HCT116 (cell line): Measurements from ENCODE around the gene KCNQ4. TPM values are rescaled to one million over a fixed set of nuclear protein-coding genes. Genes with fewer than 3 reads are reported as not detected.

Experiments used
- ATAC-seq: fragments of 200-7000 bp; cut with Tn5 transposase; 2 replicates; pipeline ENCODE4 v1.9.1; 2020; ENCODE audit warnings: mild to moderate bottlenecking, moderate library complexity
- BruUV-seq: library from RNA; stranded (reverse); fragments of 400-500 nt; replicated peaks from 2 replicates; lab custom pipeline; 2021; lab: Mats Ljungman, UMichigan
- CTCF ChIA-PET: fragments of 300-600 bp; sonication (Branson Sonifier 250); formaldehyde crosslinking; loops from one replicate; lab custom pipeline; 2021; ENCODE audit warnings: antibody characterized with exemption; lab: Charles Lee
- POLR2A ChIA-PET: fragments of 300-600, 350-600 bp; sonication (Branson Sonifier 250); formaldehyde crosslinking; loops from one replicate; lab custom pipeline; 2021; ENCODE audit warnings: antibody characterized with exemption; lab: Charles Lee
- RAD21 ChIA-PET, 2 experiments: fragments of 300-600 bp; sonication (Branson Sonifier 250); formaldehyde crosslinking; loops; one replicate each; lab custom pipeline; 2023; ENCODE audit warnings: low total read pairs in 2 of 2; ENCODE audit not compliant: uncharacterized antibody in 2 of 2, unreplicated experiment in 2 of 2, low non-redundant PET in 1 of 2; lab: Charles Lee
- DNase-seq: peaks from one replicate; pipeline ENCODE4 v3.0.0-alpha.2; 2010; ENCODE audit warnings: low read depth, low spot score
- H2AFZ ChIP-seq: fragments of 200-600 bp; shearing (Covaris generic), sonication (generic); 2 replicates; pipeline ENCODE4 v1.6.1; 2017; ENCODE audit warnings: low read depth, mixed run types, mixed read lengths, antibody characterized with exemption, low read length; ENCODE audit not compliant: poor library complexity, severe bottlenecking
- H3K27ac ChIP-seq: 2 replicates; pipeline ENCODE4 v1.5.1; 2012; ENCODE audit warnings: low read depth, low read length
- H3K27me3 ChIP-seq: fragments of 200-600 bp; sonication (generic); 2 replicates; pipeline ENCODE4 v1.6.1; 2016; ENCODE audit warnings: mixed run types, low read length, mixed read lengths; ENCODE audit not compliant: insufficient read depth
- H3K36me3 ChIP-seq, 2 experiments: fragments of 200-500 bp in 1 of 2; fragments of 200-600 bp in 1 of 2; sonication (Bioruptor generic) in 1 of 2; sonication (generic) in 1 of 2; 2 replicates each; pipeline versions ENCODE4 v1.5.1 to v1.6.1; 2014 to 2016; ENCODE audit warnings: low read length in 2 of 2, inconsistent platforms in 1 of 2, mixed read lengths in 1 of 2, mixed run types in 1 of 2; ENCODE audit not compliant: insufficient read depth in 2 of 2, control insufficient read depth in 1 of 2
- H3K4me1 ChIP-seq, 2 experiments: fragments of 200-600 bp in 1 of 2; sonication (generic) in 1 of 2; 2 replicates each; pipeline versions ENCODE4 v1.5.1 to v1.6.1; 2012 to 2017; ENCODE audit warnings: low read length in 2 of 2, inconsistent platforms in 1 of 2, mild to moderate bottlenecking in 1 of 2, mixed read lengths in 1 of 2, mixed run types in 1 of 2, moderate library complexity in 1 of 2; ENCODE audit not compliant: insufficient read depth in 2 of 2, control insufficient read depth in 1 of 2
- H3K4me2 ChIP-seq: fragments of 200-600 bp; sonication (generic); 2 replicates; pipeline ENCODE4 v1.6.1; 2017; ENCODE audit warnings: mixed run types, low read length, mixed read lengths
- H3K4me3 ChIP-seq, 2 experiments: fragments of 200-600 bp in 1 of 2; sonication (generic) in 1 of 2; replicated peaks in 1 of 2; 2 replicates each; pipeline ENCODE4 v1.5.1; 2011 to 2016; ENCODE audit warnings: low read length in 2 of 2, control low read depth in 1 of 2, low read depth in 1 of 2, mild to moderate bottlenecking in 1 of 2, mixed read lengths in 1 of 2, mixed run types in 1 of 2
- H3K79me2 ChIP-seq: fragments of 200-600 bp; sonication (generic); 2 replicates; pipeline ENCODE4 v1.6.1; 2017; ENCODE audit warnings: mild to moderate bottlenecking, mixed run types, low read length, moderate library complexity, mixed read lengths; ENCODE audit not compliant: insufficient read depth
- H3K9ac ChIP-seq: fragments of 200-600 bp; sonication (generic); 2 replicates; pipeline ENCODE4 v1.6.1; 2016; ENCODE audit warnings: low read length, mixed read lengths
- H3K9me2 ChIP-seq: fragments of 200-600 bp; sonication (generic), shearing (Covaris generic); 2 replicates; pipeline ENCODE4 v1.6.1; 2017; ENCODE audit warnings: mixed run types, mild to moderate bottlenecking, moderate library complexity; ENCODE audit not compliant: insufficient read depth
- H3K9me3 ChIP-seq, 2 experiments: fragments of 200-500 bp in 1 of 2; fragments of 200-600 bp in 1 of 2; sonication (Bioruptor generic) in 1 of 2; sonication (generic) in 1 of 2; 2 replicates each; pipeline ENCODE4 v1.6.1; 2014 to 2017; ENCODE audit warnings: low read length in 2 of 2, mixed read lengths in 2 of 2, inconsistent platforms in 1 of 2, low read depth in 1 of 2, mild to moderate bottlenecking in 1 of 2, mixed run types in 1 of 2, moderate library complexity in 1 of 2; ENCODE audit not compliant: control insufficient read depth in 1 of 2, insufficient read depth in 1 of 2
- H4K20me1 ChIP-seq: fragments of 200-600 bp; sonication (generic), shearing (Covaris generic); 2 replicates; pipeline ENCODE4 v1.6.1; 2017; ENCODE audit warnings: mixed run types, mild to moderate bottlenecking, moderate library complexity; ENCODE audit not compliant: insufficient read depth
- CBX3 ChIP-seq: IDR thresholded peaks from 2 replicates; pipeline ENCODE4 v1.6.1; 2012; ENCODE audit warnings: low read depth
- CEBPB ChIP-seq: IDR thresholded peaks from 2 replicates; pipeline ENCODE4 v1.6.1; 2012; ENCODE audit warnings: low read depth
- EGR1 ChIP-seq: IDR thresholded peaks from 2 replicates; pipeline ENCODE4 v1.6.1; 2012; ENCODE audit warnings: low read depth
- ELF1 ChIP-seq: IDR thresholded peaks from 2 replicates; pipeline ENCODE4 v1.6.1; 2012; ENCODE audit warnings: low read depth, borderline replicate concordance
- EZH2phosphoT487 ChIP-seq: fragments of 200-600 bp; IDR thresholded peaks from 2 replicates; pipeline ENCODE4 v1.6.1; 2018; ENCODE audit warnings: antibody characterized with exemption, borderline replicate concordance
- FOSL1 ChIP-seq: IDR thresholded peaks from 2 replicates; pipeline ENCODE4 v1.6.1; 2012; ENCODE audit warnings: low read depth
- POLR2A ChIP-seq: IDR thresholded peaks from 2 replicates; pipeline ENCODE4 v1.7.0; 2011; ENCODE audit warnings: borderline replicate concordance; ENCODE audit not compliant: insufficient read depth, insufficient read length; ENCODE audit errors: extremely low read depth
- POLR2AphosphoS5 ChIP-seq: IDR thresholded peaks from 2 replicates; pipeline ENCODE4 v1.6.1; 2011; ENCODE audit warnings: mild to moderate bottlenecking, low read depth, low read length, moderate library complexity
- RAD21 ChIP-seq: IDR thresholded peaks from 2 replicates; pipeline ENCODE4 v1.6.1; 2012; ENCODE audit warnings: low read depth, mild to moderate bottlenecking
- SIN3A ChIP-seq: IDR thresholded peaks from 2 replicates; pipeline ENCODE4 v1.6.1; 2012; ENCODE audit warnings: low read depth
- SP1 ChIP-seq: IDR thresholded peaks from 2 replicates; pipeline ENCODE4 v1.6.1; 2012; ENCODE audit warnings: low read depth
- SRF ChIP-seq: IDR thresholded peaks from 2 replicates; pipeline ENCODE4 v1.6.1; 2012; ENCODE audit warnings: low read depth
- ZFX ChIP-seq: fragments of 450-650 bp; IDR thresholded peaks from 2 replicates; pipeline ENCODE4 v1.6.1; 2017
- ZNF274 ChIP-seq: fragments of 200-500 bp; sonication (Bioruptor generic); IDR thresholded peaks from 2 replicates; pipeline ENCODE4 v1.6.1; 2014; ENCODE audit warnings: mild to moderate bottlenecking, low read depth, low read length, inconsistent platforms
- intact Hi-C: fragments of 100-400 bp; cut with micrococcal nuclease; formaldehyde crosslinking; loops from 2 replicates; pipeline ENCODE4 v1.10.0; 2022
- total RNA-seq: library from RNA; stranded (reverse); gene quantifications from one replicate; pipeline ENCODE4 v1.2.1, GENCODE V29; 2021; ENCODE audit not compliant: unreplicated experiment
- TF ChIP-seq, protein P1 (sequence below): IDR thresholded peaks from 2 replicates; pipeline ENCODE4 v1.6.1; 2012
- TF ChIP-seq, protein P2 (sequence below): IDR thresholded peaks from 2 replicates; pipeline ENCODE4 v1.6.1; 2012; ENCODE audit warnings: low read depth
- TF ChIP-seq, protein P3 (sequence below): IDR thresholded peaks from 2 replicates; pipeline ENCODE4 v1.6.1; 2011; ENCODE audit warnings: mild to moderate bottlenecking, low read length, moderate library complexity; ENCODE audit not compliant: insufficient replicate concordance; ENCODE audit errors: extremely low read depth

KCNQ4 gene
- total RNA-seq, 1 experiment from 2014 or later, result 4.1 TPM

DNA sequence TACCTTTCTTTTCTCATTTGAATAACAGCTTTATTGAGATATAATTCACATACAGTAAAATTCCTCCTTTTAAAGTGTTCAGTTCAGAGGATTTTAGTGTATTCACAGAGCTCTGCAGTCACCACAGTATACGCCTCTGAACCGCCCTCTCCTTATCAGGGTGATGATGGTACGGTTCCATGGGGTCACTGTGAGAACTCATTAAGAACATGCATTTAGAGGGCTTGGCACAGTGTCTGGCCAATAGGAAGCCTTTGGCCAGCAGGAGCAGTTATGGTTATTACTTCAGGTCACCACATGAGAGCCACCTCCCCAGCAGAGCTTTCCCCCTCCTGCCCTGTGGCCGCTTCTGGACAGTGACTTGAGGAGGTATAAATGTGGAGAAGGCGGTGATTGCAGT lies 27.3 kb downstream of the KCNQ4 start:
- Histone ChIP-seq H3K9ac (no peak overlapping the region), H3K9me2 (no peaks in the 10 kb centered on the region), H2AFZ (no peak overlapping the region)
- POLR2A ChIA-PET, result no interaction called here
- BruUV-seq, result no TSS peak
- no peak for TF ChIP-seq CEBPB
- TF ChIP-seq, protein P1, sequence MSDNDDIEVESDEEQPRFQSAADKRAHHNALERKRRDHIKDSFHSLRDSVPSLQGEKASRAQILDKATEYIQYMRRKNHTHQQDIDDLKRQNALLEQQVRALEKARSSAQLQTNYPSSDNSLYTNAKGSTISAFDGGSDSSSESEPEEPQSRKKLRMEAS, result no peak
- TF ChIP-seq EGR1, result no peak
- no peak for TF ChIP-seq POLR2A
- TF ChIP-seq, all 23 proteins: peak for 0
- ATAC-seq, result no peak
- no peak overlapping the region for H3K4me3 ChIP-seq
- no peaks in the 10 kb centered on the region for H3K9me3 ChIP-seq
- no peak for DNase-seq
- no peaks in the 10 kb centered on the region for H3K79me2 ChIP-seq
- H3K4me1 ChIP-seq, result no peaks in the 10 kb centered on the region
- H4K20me1 ChIP-seq, result no peaks in the 10 kb centered on the region
- H3K27ac ChIP-seq, result no peak overlapping the region
- H3K4me2 ChIP-seq, result no peak overlapping the region
- intact Hi-C loops, result no loop called here
- CTCF ChIA-PET, result no interaction called here
- RAD21 ChIA-PET, result no interaction called here
- H3K36me3 ChIP-seq, result no peaks in the 10 kb centered on the region
- H3K27me3 ChIP-seq, result no peaks in the 10 kb centered on the region

DNA sequence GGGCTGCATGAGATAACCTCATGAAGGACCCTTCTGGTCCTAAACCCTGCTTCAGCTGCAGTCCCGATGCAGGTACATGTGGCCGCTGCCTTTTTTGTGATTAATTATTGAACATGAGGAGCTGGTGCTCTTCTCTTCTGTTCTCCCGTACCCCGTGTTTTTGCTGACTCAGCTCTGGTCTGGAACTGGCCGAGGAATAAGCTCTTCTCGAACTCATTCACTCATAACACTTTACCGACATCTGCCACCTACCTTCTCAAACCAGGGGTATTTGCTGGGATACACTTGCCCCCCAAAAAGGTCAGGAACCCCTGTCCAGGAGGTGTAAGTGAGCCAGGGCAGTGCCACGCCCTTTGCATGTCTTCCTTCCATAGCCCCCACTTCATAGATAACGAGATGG lies 31.8 kb downstream of the KCNQ4 start:
- ChIA-PET CTCF (no interaction called here), POLR2A (no interaction called here), RAD21 (no interaction called here)
- H3K9me2 ChIP-seq, result no peaks in the 10 kb centered on the region
- H3K36me3 ChIP-seq, result 0 out of 4 replicates have a peak, but pooled peaks cover 0 to 3% of the 10 kb centered on the region in 2 experiments
- no peaks in the 10 kb centered on the region for H3K27me3 ChIP-seq
- H4K20me1 ChIP-seq, result no peaks in the 10 kb centered on the region
- ATAC-seq (no peak), DNase-seq (no peak)
- no peak overlapping the region for H3K4me3 ChIP-seq
- H3K4me2 ChIP-seq, result no peak overlapping the region
- no peak overlapping the region for H3K27ac ChIP-seq
- intact Hi-C loops, result no loop called here
- no peaks in the 10 kb centered on the region for H3K79me2 ChIP-seq
- no TSS peak for BruUV-seq
- H3K4me1 ChIP-seq, result no peaks in the 10 kb centered on the region
- H2AFZ ChIP-seq, result no peak overlapping the region
- H3K9ac ChIP-seq, result no peak overlapping the region
- H3K9me3 ChIP-seq, result no peaks in the 10 kb centered on the region
- TF ChIP-seq EZH2phosphoT487 (no peak), ZNF274 (no peak), POLR2AphosphoS5 (no peak), CBX3 (no peak), FOSL1 (no peak), SRF (no peak), ELF1 (no peak), POLR2A (no peak), CEBPB (no peak), RAD21 (no peak), SIN3A (no peak), SP1 (no peak), ZFX (no peak)
- TF ChIP-seq, protein P2, sequence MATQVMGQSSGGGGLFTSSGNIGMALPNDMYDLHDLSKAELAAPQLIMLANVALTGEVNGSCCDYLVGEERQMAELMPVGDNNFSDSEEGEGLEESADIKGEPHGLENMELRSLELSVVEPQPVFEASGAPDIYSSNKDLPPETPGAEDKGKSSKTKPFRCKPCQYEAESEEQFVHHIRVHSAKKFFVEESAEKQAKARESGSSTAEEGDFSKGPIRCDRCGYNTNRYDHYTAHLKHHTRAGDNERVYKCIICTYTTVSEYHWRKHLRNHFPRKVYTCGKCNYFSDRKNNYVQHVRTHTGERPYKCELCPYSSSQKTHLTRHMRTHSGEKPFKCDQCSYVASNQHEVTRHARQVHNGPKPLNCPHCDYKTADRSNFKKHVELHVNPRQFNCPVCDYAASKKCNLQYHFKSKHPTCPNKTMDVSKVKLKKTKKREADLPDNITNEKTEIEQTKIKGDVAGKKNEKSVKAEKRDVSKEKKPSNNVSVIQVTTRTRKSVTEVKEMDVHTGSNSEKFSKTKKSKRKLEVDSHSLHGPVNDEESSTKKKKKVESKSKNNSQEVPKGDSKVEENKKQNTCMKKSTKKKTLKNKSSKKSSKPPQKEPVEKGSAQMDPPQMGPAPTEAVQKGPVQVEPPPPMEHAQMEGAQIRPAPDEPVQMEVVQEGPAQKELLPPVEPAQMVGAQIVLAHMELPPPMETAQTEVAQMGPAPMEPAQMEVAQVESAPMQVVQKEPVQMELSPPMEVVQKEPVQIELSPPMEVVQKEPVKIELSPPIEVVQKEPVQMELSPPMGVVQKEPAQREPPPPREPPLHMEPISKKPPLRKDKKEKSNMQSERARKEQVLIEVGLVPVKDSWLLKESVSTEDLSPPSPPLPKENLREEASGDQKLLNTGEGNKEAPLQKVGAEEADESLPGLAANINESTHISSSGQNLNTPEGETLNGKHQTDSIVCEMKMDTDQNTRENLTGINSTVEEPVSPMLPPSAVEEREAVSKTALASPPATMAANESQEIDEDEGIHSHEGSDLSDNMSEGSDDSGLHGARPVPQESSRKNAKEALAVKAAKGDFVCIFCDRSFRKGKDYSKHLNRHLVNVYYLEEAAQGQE, result no peak
- TF ChIP-seq, protein P3, sequence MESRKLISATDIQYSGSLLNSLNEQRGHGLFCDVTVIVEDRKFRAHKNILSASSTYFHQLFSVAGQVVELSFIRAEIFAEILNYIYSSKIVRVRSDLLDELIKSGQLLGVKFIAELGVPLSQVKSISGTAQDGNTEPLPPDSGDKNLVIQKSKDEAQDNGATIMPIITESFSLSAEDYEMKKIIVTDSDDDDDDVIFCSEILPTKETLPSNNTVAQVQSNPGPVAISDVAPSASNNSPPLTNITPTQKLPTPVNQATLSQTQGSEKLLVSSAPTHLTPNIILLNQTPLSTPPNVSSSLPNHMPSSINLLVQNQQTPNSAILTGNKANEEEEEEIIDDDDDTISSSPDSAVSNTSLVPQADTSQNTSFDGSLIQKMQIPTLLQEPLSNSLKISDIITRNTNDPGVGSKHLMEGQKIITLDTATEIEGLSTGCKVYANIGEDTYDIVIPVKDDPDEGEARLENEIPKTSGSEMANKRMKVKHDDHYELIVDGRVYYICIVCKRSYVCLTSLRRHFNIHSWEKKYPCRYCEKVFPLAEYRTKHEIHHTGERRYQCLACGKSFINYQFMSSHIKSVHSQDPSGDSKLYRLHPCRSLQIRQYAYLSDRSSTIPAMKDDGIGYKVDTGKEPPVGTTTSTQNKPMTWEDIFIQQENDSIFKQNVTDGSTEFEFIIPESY, result no peak
- TF ChIP-seq, protein P1, result no peak
